ENCODE measurements around the gene EFHC1. TPM values are rescaled to one million over a fixed set of nuclear protein-coding genes. Genes with fewer than 3 reads are reported as not detected.

EFHC1 gene
- polyA plus RNA-seq, 1 donor from 2014 or later: 173 TPM

DNA sequence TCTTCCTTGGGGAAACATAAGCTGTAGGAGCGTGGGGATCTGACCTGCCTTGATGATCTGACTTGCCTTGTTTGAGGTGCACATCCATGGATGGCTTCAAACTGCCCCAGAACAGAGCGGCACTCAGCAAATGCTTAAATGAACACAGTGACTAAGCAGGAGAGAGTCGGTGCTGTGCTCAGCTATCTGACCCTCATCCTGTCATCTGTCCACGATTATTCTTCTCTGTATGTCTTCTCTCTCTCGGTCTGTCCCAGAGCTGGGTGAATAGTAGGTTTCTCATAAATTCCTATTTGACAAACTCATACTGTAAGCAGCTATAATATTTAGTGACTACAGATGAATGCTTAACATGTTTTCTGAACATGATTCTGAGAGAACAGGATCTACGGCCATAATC lies 119.5 kb downstream of the EFHC1 start:
- Histone ChIP-seq H3K79me2 (replicated peaks; ENCODE audit: insufficient read depth, low read length) (no peaks in the 10 kb centered on the region), H4K20me1 (ENCODE audit: insufficient read depth) (no peaks in the 10 kb centered on the region), H3K4me3 (ENCODE audit: low read length) (no peak overlapping the region)

GRCh38 chr6:52540286-52540902 lies 120.3 kb downstream of the EFHC1 start:
- Histone ChIP-seq H3K79me2 (replicated peaks; ENCODE audit: insufficient read depth, low read length) (no peaks in the 10 kb centered on the region), H3K9ac (ENCODE audit: low read length) (no peak overlapping the region)

More for the DNA sequence above, 119.5 kb downstream of the EFHC1 start:
- Histone ChIP-seq H3K9me2 (ENCODE audit: insufficient read depth, low read length) (no peaks in the 10 kb centered on the region), H2AFZ (ENCODE audit: low read depth, low read length) (no peak overlapping the region), H3F3A (ENCODE audit: insufficient read depth, low read length, poor library complexity, severe bottlenecking) (no peaks in the 10 kb centered on the region), H3K9me3 (ENCODE audit: low read length) (no peaks in the 10 kb centered on the region), H3K36me3 (ENCODE audit: insufficient read depth, low read length) (no peaks in the 10 kb centered on the region), H3K27ac (ENCODE audit: low read length) (no peak overlapping the region), H3K9ac (ENCODE audit: low read length) (no peak overlapping the region), H3K4me2 (ENCODE audit: low read length) (no peak overlapping the region), H3K27me3 (ENCODE audit: insufficient read depth, low read depth, low read length) (no peaks in the 10 kb centered on the region)
- TF ChIP-seq MXI1 (conservative IDR thresholded peaks at IDR 0.05; ENCODE audit: poor library complexity, severe bottlenecking) (no peak), POLR2AphosphoS5 (IDR thresholded peaks at IDR 0.05) (no peak), TAF1 (IDR thresholded peaks at IDR 0.05; ENCODE audit: low read depth) (no peak), EZH2 (IDR thresholded peaks at IDR 0.05; ENCODE audit: borderline replicate concordance, insufficient read depth, low read length, poor library complexity, severe bottlenecking) (no peak), RAD21 (conservative IDR thresholded peaks at IDR 0.05) (no peak)
- TF ChIP-seq, protein P1, sequence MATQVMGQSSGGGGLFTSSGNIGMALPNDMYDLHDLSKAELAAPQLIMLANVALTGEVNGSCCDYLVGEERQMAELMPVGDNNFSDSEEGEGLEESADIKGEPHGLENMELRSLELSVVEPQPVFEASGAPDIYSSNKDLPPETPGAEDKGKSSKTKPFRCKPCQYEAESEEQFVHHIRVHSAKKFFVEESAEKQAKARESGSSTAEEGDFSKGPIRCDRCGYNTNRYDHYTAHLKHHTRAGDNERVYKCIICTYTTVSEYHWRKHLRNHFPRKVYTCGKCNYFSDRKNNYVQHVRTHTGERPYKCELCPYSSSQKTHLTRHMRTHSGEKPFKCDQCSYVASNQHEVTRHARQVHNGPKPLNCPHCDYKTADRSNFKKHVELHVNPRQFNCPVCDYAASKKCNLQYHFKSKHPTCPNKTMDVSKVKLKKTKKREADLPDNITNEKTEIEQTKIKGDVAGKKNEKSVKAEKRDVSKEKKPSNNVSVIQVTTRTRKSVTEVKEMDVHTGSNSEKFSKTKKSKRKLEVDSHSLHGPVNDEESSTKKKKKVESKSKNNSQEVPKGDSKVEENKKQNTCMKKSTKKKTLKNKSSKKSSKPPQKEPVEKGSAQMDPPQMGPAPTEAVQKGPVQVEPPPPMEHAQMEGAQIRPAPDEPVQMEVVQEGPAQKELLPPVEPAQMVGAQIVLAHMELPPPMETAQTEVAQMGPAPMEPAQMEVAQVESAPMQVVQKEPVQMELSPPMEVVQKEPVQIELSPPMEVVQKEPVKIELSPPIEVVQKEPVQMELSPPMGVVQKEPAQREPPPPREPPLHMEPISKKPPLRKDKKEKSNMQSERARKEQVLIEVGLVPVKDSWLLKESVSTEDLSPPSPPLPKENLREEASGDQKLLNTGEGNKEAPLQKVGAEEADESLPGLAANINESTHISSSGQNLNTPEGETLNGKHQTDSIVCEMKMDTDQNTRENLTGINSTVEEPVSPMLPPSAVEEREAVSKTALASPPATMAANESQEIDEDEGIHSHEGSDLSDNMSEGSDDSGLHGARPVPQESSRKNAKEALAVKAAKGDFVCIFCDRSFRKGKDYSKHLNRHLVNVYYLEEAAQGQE (IDR thresholded peaks at IDR 0.05; ENCODE audit: borderline replicate concordance): no peak

More at GRCh38 chr6:52540286-52540902, 120.3 kb downstream of the EFHC1 start:
- Histone ChIP-seq H4K20me1 (ENCODE audit: insufficient read depth) (no peaks in the 10 kb centered on the region), H3K4me3 (ENCODE audit: low read length) (no peak overlapping the region), H2AFZ (ENCODE audit: low read depth, low read length) (no peak overlapping the region), H3K9me2 (ENCODE audit: insufficient read depth, low read length) (no peaks in the 10 kb centered on the region), H3K27me3 (ENCODE audit: insufficient read depth, low read depth, low read length) (no peaks in the 10 kb centered on the region), H3K9me3 (ENCODE audit: low read length) (no peaks in the 10 kb centered on the region), H3K27ac (ENCODE audit: low read length) (no peak overlapping the region), H3F3A (ENCODE audit: insufficient read depth, low read length, poor library complexity, severe bottlenecking) (no peaks in the 10 kb centered on the region), H3K4me2 (ENCODE audit: low read length) (no peak overlapping the region), H3K36me3 (ENCODE audit: insufficient read depth, low read length) (no peaks in the 10 kb centered on the region)
- TF ChIP-seq EP300 (conservative IDR thresholded peaks at IDR 0.05; ENCODE audit: poor library complexity, severe bottlenecking) (no peak), EZH2 (IDR thresholded peaks at IDR 0.05; ENCODE audit: borderline replicate concordance, insufficient read depth, low read length, poor library complexity, severe bottlenecking) (no peak), TAF1 (IDR thresholded peaks at IDR 0.05; ENCODE audit: low read depth) (no peak), RAD21 (conservative IDR thresholded peaks at IDR 0.05) (no peak), SMC3 (conservative IDR thresholded peaks at IDR 0.05; ENCODE audit: poor library complexity) (no peak), POLR2AphosphoS5 (IDR thresholded peaks at IDR 0.05) (no peak), MXI1 (conservative IDR thresholded peaks at IDR 0.05; ENCODE audit: poor library complexity, severe bottlenecking) (no peak)
- TF ChIP-seq, protein P1 (IDR thresholded peaks at IDR 0.05; ENCODE audit: borderline replicate concordance): no peak
- TF ChIP-seq, protein P2, sequence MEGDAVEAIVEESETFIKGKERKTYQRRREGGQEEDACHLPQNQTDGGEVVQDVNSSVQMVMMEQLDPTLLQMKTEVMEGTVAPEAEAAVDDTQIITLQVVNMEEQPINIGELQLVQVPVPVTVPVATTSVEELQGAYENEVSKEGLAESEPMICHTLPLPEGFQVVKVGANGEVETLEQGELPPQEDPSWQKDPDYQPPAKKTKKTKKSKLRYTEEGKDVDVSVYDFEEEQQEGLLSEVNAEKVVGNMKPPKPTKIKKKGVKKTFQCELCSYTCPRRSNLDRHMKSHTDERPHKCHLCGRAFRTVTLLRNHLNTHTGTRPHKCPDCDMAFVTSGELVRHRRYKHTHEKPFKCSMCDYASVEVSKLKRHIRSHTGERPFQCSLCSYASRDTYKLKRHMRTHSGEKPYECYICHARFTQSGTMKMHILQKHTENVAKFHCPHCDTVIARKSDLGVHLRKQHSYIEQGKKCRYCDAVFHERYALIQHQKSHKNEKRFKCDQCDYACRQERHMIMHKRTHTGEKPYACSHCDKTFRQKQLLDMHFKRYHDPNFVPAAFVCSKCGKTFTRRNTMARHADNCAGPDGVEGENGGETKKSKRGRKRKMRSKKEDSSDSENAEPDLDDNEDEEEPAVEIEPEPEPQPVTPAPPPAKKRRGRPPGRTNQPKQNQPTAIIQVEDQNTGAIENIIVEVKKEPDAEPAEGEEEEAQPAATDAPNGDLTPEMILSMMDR (IDR thresholded peaks at IDR 0.05; ENCODE audit: poor library complexity, severe bottlenecking): no peak

Data from neural cell (in vitro differentiated cells).